ENCODE results near the gene PIH1D1.

DNA sequence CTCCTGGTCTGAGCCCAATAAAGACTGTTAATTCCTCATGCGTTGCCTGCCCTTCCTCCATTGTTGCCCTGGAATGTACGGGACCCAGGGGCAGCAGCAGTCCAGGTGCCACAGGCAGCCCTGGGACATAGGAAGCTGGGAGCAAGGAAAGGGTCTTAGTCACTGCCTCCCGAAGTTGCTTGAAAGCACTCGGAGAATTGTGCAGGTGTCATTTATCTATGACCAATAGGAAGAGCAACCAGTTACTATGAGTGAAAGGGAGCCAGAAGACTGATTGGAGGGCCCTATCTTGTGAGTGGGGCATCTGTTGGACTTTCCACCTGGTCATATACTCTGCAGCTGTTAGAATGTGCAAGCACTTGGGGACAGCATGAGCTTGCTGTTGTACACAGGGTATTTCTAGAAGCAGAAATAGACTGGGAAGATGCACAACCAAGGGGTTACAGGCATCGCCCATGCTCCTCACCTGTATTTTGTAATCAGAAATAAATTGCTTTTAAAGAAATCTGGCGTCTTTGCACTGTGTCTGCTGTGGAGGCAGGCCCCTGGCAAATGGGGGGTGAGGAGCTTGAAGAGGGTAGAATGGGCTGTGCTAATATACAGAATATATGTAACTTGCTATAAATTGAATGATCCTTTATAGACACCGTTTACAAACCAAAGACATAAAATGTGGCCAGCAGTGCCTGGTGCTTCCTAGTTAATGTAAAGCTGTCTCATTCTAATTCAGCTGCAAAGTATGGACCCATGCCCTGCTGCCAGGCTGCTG lies 40.4 kb upstream of the PIH1D1 start:
- TF ChIP-seq, protein P1, sequence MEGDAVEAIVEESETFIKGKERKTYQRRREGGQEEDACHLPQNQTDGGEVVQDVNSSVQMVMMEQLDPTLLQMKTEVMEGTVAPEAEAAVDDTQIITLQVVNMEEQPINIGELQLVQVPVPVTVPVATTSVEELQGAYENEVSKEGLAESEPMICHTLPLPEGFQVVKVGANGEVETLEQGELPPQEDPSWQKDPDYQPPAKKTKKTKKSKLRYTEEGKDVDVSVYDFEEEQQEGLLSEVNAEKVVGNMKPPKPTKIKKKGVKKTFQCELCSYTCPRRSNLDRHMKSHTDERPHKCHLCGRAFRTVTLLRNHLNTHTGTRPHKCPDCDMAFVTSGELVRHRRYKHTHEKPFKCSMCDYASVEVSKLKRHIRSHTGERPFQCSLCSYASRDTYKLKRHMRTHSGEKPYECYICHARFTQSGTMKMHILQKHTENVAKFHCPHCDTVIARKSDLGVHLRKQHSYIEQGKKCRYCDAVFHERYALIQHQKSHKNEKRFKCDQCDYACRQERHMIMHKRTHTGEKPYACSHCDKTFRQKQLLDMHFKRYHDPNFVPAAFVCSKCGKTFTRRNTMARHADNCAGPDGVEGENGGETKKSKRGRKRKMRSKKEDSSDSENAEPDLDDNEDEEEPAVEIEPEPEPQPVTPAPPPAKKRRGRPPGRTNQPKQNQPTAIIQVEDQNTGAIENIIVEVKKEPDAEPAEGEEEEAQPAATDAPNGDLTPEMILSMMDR (IDR thresholded peaks at IDR 0.05): no peak
- no peak for TF ChIP-seq EZH2 (IDR thresholded peaks at IDR 0.05)
